Effector memory CD4-positive, alpha-beta T cell (primary cell): ENCODE measurements around the gene FAM222A.

ENCODE experiments used
- DNase-seq, 3 donors: peaks; one replicate each; pipeline ENCODE4 v3.0.0-alpha.2; 2020
- H3K27ac ChIP-seq: 2 replicates; pipeline ENCODE4 v1.7.0; 2013; ENCODE audit warnings: mild to moderate bottlenecking, low read length, moderate library complexity; ENCODE audit not compliant: insufficient read depth, poor library complexity, severe bottlenecking
- H3K27me3 ChIP-seq: replicated peaks from 2 replicates; pipeline ENCODE4 v1.7.0; 2013; ENCODE audit warnings: mild to moderate bottlenecking, low read length; ENCODE audit not compliant: insufficient read depth, control insufficient read depth, poor library complexity, severe bottlenecking
- H3K36me3 ChIP-seq: 2 replicates; pipeline ENCODE4 v1.7.0; 2013; ENCODE audit warnings: mild to moderate bottlenecking, low read length, moderate library complexity; ENCODE audit not compliant: control insufficient read depth, insufficient read depth
- H3K4me1 ChIP-seq: 2 replicates; pipeline ENCODE4 v1.7.0; 2013; ENCODE audit warnings: low read length, mild to moderate bottlenecking; ENCODE audit not compliant: control insufficient read depth, insufficient read depth, poor library complexity, severe bottlenecking
- H3K4me3 ChIP-seq: 2 replicates; pipeline ENCODE4 v1.7.0; 2013; ENCODE audit warnings: low read length, low read depth, mild to moderate bottlenecking; ENCODE audit not compliant: insufficient read depth, poor library complexity, severe bottlenecking
- H3K9me3 ChIP-seq: 2 replicates; pipeline ENCODE4 v1.7.0; 2013; ENCODE audit warnings: mild to moderate bottlenecking, low read length, moderate library complexity; ENCODE audit not compliant: control insufficient read depth

FAM222A gene

GRCh38 chr12:109730306-109731145 lies 16.9 kb downstream of the FAM222A start:
- Histone ChIP-seq H3K27ac (no peak overlapping the region), H3K36me3 (no peaks in the 10 kb centered on the region), H3K27me3 (no peaks in the 10 kb centered on the region), H3K4me1 (no peaks in the 10 kb centered on the region), H3K4me3 (no peak overlapping the region), H3K9me3 (no peaks in the 10 kb centered on the region)
- DNase-seq: no peak

- no peak overlapping the region for H3K27ac ChIP-seq
- H3K27me3 ChIP-seq: no peaks in the 10 kb centered on the region
- H3K4me1 ChIP-seq: no peaks in the 10 kb centered on the region
- no peaks in the 10 kb centered on the region for H3K9me3 ChIP-seq
- H3K4me3 ChIP-seq: no peak overlapping the region
- DNase-seq: no peak
- H3K36me3 ChIP-seq: no peaks in the 10 kb centered on the region
These were observed 17.7 kb downstream of the FAM222A start for GRCh38 chr12:109731231-109731731.

DNA sequence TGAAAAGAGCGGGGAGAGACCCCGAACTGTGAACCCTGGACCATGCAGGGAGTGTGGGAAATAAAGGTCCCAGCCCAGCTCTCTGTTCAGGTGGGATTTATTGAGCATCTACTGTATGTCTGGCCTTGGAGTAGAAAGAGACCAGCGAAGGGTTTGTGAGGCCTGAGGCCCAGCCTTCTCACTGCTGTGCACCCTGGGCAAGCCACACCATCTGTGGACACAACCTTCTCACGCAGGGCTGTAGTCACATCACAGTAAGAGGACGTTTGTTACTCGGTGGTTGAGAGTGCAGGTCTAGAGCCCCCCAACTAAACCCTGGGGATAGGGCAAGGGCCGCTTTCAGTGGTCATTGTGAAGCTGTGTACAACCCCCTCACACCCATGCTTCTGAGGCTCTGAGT lies 18.2 kb downstream of the FAM222A start:
- Histone ChIP-seq H3K36me3 (no peaks in the 10 kb centered on the region), H3K27me3 (no peaks in the 10 kb centered on the region), H3K4me3 (no peak overlapping the region), H3K4me1 (no peaks in the 10 kb centered on the region), H3K27ac (no peak overlapping the region), H3K9me3 (no peaks in the 10 kb centered on the region)
- DNase-seq: no peak

- Histone ChIP-seq H3K27ac (no peak overlapping the region), H3K9me3 (no peaks in the 10 kb centered on the region), H3K27me3 (no peaks in the 10 kb centered on the region), H3K36me3 (no peaks in the 10 kb centered on the region), H3K4me1 (no peaks in the 10 kb centered on the region), H3K4me3 (no peak overlapping the region)
- DNase-seq: no peak
These were observed 19.0 kb downstream of the FAM222A start for GRCh38 chr12:109732321-109733305.

DNA sequence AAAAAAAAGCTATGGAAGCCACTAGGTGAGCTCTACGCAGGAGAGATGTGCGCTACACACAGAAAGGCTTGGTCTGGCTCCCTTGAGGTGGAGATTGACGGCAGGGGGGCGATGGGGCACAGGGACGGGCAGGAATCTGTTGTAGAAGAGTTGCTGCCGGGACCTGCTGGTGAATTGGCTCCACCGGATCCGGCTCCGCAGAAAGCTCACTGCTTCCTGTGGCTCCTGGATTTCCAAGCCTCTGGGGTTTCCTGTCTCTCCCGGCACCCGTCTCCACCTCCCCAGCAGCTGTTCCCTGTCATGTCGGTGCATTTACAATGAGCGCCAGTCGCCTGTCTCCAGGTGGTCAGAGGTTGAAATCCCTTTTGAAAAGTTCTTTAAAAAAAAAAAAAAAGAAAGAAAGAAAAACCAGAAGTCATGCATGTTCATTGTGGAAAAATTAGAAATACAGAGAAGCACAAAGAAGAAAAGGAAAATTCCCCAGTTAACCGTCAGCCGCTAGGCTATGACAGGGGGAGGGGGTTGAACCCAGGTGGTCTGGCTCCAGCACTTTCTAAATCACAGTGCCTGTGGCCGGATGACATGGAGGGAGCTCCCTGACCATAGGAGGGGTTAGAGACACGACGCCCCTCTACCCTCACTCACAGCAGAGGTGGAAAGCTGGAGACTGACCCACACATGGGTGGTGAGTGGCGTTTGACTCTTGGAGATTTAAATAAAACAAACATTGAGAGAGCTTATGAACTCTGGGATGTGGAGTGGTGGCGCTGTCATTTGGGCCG lies 20.8 kb downstream of the FAM222A start:
- no peak for DNase-seq
- no peaks in the 10 kb centered on the region for H3K36me3 ChIP-seq
- H3K4me1 ChIP-seq: no peaks in the 10 kb centered on the region
- H3K27ac ChIP-seq: no peak overlapping the region
- H3K9me3 ChIP-seq: no peaks in the 10 kb centered on the region
- no peaks in the 10 kb centered on the region for H3K27me3 ChIP-seq
- H3K4me3 ChIP-seq: no peak overlapping the region

DNA sequence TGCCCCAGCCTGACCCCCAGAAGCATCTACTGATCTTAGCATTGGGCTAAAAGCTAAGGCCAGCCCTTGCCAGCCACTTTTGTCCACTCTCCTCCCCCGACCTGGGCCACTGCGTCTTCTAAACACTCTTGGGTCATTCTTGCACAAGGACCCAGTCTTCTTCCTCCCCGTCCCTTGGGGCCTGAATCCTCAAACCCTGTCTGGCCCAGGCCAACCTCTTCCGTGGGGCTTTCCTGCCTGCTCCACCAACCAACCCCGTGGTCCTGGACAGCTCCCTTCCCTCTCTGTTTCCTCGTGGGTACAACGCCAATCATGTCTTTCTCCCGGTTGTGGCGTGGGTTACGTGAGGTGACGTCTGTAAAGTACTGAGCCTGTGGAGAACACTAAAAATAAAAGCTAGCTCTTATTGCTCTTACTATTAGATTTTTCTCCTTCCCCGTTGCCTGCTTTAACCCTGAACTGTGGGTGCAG lies 21.5 kb downstream of the FAM222A start:
- Histone ChIP-seq H3K27me3 (no peaks in the 10 kb centered on the region), H3K4me3 (no peak overlapping the region), H3K27ac (no peak overlapping the region), H3K4me1 (no peaks in the 10 kb centered on the region), H3K9me3 (no peaks in the 10 kb centered on the region), H3K36me3 (no peaks in the 10 kb centered on the region)
- no peak for DNase-seq

- Histone ChIP-seq H3K27me3 (no peaks in the 10 kb centered on the region), H3K9me3 (no peaks in the 10 kb centered on the region), H3K27ac (no peak overlapping the region), H3K36me3 (no peaks in the 10 kb centered on the region), H3K4me3 (no peak overlapping the region), H3K4me1 (no peaks in the 10 kb centered on the region)
- DNase-seq: no peak
These were observed 22.4 kb downstream of the FAM222A start for GRCh38 chr12:109735825-109736551.

- Histone ChIP-seq H3K27me3 (no peaks in the 10 kb centered on the region), H3K36me3 (no peaks in the 10 kb centered on the region), H3K4me1 (no peaks in the 10 kb centered on the region), H3K4me3 (no peak overlapping the region), H3K9me3 (no peaks in the 10 kb centered on the region), H3K27ac (no peak overlapping the region)
- no peak for DNase-seq
These were observed 23.0 kb downstream of the FAM222A start for GRCh38 chr12:109736552-109737108.

DNA sequence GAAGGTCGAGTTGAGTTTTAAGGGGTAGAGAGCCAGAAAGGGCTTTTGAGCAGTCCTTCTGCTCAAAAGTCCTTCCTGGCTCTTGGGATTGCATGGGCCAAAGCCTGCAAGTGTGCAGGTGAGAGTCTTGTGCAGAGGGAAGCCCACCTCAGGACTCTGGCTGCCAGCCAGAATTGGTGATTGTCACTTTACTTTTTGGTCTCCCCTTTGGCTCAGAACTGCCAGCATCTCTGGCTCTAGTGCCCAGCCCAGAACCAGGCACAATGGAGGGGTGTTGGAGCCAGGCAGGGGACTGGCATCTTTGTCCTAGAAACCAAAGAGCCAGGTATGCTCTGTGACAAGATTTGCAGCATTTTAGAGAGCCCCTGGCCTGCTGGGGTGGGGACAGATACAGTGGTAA lies 23.5 kb downstream of the FAM222A start:
- no peaks in the 10 kb centered on the region for H3K4me1 ChIP-seq
- no peaks in the 10 kb centered on the region for H3K9me3 ChIP-seq
- H3K36me3 ChIP-seq: no peaks in the 10 kb centered on the region
- H3K27me3 ChIP-seq: no peaks in the 10 kb centered on the region
- H3K27ac ChIP-seq: no peak overlapping the region
- no peak overlapping the region for H3K4me3 ChIP-seq
- no peak for DNase-seq
